SK-N-SH (cell line): ENCODE results near the gene ANKH.

ENCODE experiments used
- MEF2A ChIP-seq: IDR thresholded peaks from 2 replicates; pipeline ENCODE4 v1.4.0; 2012; ENCODE audit warnings: low read depth, borderline replicate concordance
- POLR2AphosphoS5 ChIP-seq: IDR thresholded peaks from 2 replicates; pipeline ENCODE4 v1.6.1; 2012; ENCODE audit warnings: low read depth, low read length
- TAF1 ChIP-seq: IDR thresholded peaks from 2 replicates; pipeline ENCODE4 v1.6.1; 2012; ENCODE audit warnings: low read depth, mild to moderate bottlenecking, low read length, moderate library complexity, borderline replicate concordance
- TF ChIP-seq, protein P1 (sequence below): fragments of 200-600 bp; sonication (generic); IDR thresholded peaks from 2 replicates; pipeline ENCODE4 v1.6.1; 2017; ENCODE audit warnings: antibody characterized with exemption, mild to moderate bottlenecking, moderate library complexity
- TF ChIP-seq, protein P2 (sequence below): IDR thresholded peaks from 2 replicates; pipeline ENCODE4 v1.4.0; 2012; ENCODE audit warnings: low read depth

DNA sequence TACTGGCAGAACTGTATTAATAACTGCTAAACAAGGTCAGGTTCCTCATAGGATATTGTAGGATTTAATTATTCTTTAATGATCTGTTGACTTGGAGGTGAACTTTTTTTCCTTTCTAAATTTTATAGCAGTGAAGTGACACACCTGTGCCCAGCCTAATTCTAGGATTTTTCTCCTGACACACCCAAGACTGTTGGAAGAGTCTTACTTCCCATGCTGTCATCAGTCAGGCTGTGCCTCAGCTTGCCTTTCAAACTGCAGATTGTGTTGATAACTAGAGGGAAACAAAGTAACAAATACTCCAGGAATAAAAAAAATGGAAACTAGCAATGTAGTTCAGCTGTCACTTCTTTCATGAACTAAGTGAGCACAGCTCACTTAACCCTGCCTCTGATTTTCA, 185.1 kb downstream of the ANKH start:
- TF ChIP-seq, protein P1, sequence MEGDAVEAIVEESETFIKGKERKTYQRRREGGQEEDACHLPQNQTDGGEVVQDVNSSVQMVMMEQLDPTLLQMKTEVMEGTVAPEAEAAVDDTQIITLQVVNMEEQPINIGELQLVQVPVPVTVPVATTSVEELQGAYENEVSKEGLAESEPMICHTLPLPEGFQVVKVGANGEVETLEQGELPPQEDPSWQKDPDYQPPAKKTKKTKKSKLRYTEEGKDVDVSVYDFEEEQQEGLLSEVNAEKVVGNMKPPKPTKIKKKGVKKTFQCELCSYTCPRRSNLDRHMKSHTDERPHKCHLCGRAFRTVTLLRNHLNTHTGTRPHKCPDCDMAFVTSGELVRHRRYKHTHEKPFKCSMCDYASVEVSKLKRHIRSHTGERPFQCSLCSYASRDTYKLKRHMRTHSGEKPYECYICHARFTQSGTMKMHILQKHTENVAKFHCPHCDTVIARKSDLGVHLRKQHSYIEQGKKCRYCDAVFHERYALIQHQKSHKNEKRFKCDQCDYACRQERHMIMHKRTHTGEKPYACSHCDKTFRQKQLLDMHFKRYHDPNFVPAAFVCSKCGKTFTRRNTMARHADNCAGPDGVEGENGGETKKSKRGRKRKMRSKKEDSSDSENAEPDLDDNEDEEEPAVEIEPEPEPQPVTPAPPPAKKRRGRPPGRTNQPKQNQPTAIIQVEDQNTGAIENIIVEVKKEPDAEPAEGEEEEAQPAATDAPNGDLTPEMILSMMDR = no peak
- TF ChIP-seq, protein P2, sequence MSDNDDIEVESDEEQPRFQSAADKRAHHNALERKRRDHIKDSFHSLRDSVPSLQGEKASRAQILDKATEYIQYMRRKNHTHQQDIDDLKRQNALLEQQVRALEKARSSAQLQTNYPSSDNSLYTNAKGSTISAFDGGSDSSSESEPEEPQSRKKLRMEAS = no peak
- TF ChIP-seq MEF2A (no peak), TAF1 (no peak), POLR2AphosphoS5 (no peak)
